Osteoblast (primary cell): Measurements from ENCODE around the gene SIAH1. TPM values are rescaled to one million over a fixed set of nuclear protein-coding genes. Genes with fewer than 3 reads are reported as not detected.

Experiments used
- DNase-seq: peaks from one replicate; pipeline ENCODE4 v3.0.0; 2011; ENCODE audit warnings: low spot score, mixed read lengths; ENCODE audit not compliant: insufficient read length; ENCODE audit errors: missing footprints
- H2AFZ ChIP-seq: 2 replicates; pipeline ENCODE4 v1.6.0; 2011; ENCODE audit warnings: mild to moderate bottlenecking, low read length
- H3K27ac ChIP-seq: 2 replicates; pipeline ENCODE4 v1.5.1; 2011; ENCODE audit warnings: mild to moderate bottlenecking, low read depth, low read length, moderate library complexity
- H3K27me3 ChIP-seq: 2 replicates; pipeline ENCODE4 v1.6.0; 2012; ENCODE audit warnings: mild to moderate bottlenecking, control low read depth, inconsistent platforms, low read length, moderate library complexity; ENCODE audit not compliant: insufficient read depth
- H3K36me3 ChIP-seq: 2 replicates; pipeline ENCODE4 v1.5.1; 2011; ENCODE audit warnings: mild to moderate bottlenecking, low read length, control low read depth, moderate library complexity; ENCODE audit not compliant: insufficient read depth
- H3K4me1 ChIP-seq: 2 replicates; pipeline ENCODE4 v1.5.1; 2011; ENCODE audit warnings: mild to moderate bottlenecking, low read length, control low read depth, moderate library complexity; ENCODE audit not compliant: insufficient read depth
- H3K4me2 ChIP-seq: 2 replicates; pipeline ENCODE4 v1.6.0; 2011; ENCODE audit warnings: mild to moderate bottlenecking, low read length; ENCODE audit not compliant: insufficient read depth
- H3K4me3 ChIP-seq: fragments of 200-600 bp; sonication (generic); 3 replicates; pipeline ENCODE4 v1.5.1; 2012; ENCODE audit warnings: mild to moderate bottlenecking, low read length, inconsistent platforms; ENCODE audit not compliant: insufficient read depth
- H3K79me2 ChIP-seq: 2 replicates; pipeline ENCODE4 v1.6.0; 2012; ENCODE audit warnings: mild to moderate bottlenecking, low read length, control low read depth, inconsistent platforms; ENCODE audit not compliant: insufficient read depth
- H3K9me3 ChIP-seq: 2 replicates; pipeline ENCODE4 v1.5.1; 2011; ENCODE audit warnings: low read depth, low read length, control low read depth
- H4K20me1 ChIP-seq: 2 replicates; pipeline ENCODE4 v1.6.0; 2012; ENCODE audit warnings: mild to moderate bottlenecking, low read length, control low read depth; ENCODE audit not compliant: insufficient read depth
- CTCF ChIP-seq: IDR thresholded peaks from 2 replicates; pipeline ENCODE4 v1.5.1; 2011; ENCODE audit warnings: mild to moderate bottlenecking, low read depth, low read length, moderate library complexity; ENCODE audit errors: extremely low read depth
- total RNA-seq: library from RNA; depleted of rRNA; stranded (reverse); fragments of >200 nt; gene quantifications from 2 replicates; pipeline ENCODE4 v1.2.3, GENCODE V29; 2012

Gene SIAH1
- total RNA-seq, 1 donor = 43.1 TPM

DNA sequence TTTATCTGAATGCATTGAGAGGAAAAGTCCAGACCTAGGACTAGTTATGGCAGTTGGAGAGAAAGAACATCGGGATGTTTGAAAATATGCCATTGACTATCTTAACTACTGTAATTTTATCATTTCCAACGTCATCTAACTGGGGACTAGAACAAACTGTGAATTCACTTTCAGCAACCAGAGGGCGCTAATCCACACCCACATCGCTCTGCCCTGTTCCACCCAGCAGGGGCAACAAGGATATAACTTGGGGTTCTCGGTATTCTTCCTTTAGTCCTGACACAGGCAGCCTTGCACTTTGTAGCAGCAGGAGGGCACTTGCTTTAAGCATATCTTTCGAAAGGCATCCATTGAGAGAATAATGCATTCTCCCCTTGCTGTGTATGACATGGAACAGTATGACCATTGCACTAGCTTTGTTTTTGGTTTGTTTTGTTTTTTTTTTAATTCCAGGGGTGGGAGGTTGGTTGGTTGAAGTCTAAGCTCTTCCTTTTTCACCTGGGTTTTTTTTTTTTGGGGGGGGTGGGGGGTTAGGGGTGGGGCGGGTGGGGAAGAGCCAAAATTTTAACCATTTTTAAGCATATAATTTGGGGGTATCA, 31.5 kb downstream of the SIAH1 start:
- peaks cover 30% of the 10 kb centered on the region for H3K79me2 ChIP-seq
- TF ChIP-seq CTCF = peak; percentile 92
- DNase-seq = no peak
- no peaks in the 10 kb centered on the region for H3K9me3 ChIP-seq
- H3K4me1 ChIP-seq = peaks cover 3% of the 10 kb centered on the region
- H3K4me2 ChIP-seq = no peak overlapping the region
- H3K27me3 ChIP-seq = no peaks in the 10 kb centered on the region
- no peak overlapping the region for H2AFZ ChIP-seq
- H4K20me1 ChIP-seq = peaks cover 11% of the 10 kb centered on the region
- no peak overlapping the region for H3K27ac ChIP-seq
- H3K36me3 ChIP-seq = peaks cover 30% of the 10 kb centered on the region
- H3K4me3 ChIP-seq = no peak overlapping the region

DNA sequence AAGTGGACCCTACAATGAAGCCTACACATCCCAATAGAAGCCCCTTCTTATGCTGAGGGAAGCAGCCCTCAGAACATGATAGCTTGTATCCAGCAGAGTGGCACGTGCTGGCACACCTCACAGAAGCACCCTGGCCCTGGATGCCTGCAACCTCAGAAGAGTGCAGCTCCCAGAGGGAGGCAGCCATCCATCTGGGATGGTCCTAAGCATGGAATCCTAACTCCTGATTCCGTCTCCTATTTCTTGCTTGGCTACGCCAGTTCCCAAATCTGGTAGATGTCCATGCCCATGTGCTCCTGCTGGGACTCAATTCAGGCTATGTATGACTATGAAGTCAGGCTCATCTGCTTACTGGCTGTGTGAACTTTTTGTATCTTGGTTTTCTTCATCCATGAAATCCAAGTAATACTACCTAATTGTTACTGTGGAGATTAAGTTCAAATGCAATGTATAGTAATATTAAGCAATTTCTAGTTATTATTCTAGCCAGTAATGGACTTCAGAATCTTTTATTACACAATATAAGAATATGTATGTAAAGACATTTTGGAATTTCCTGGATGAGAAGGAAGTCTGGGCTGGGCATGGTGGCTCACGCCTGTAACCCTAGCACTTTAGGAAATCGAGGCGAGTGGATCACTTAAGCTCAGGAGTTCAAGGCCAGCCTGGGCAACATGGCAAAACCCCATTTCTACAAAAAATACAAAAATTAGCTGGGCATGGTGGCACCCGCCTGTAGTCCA, 32.4 kb downstream of the SIAH1 start:
- Histone ChIP-seq H3K79me2 (peaks cover 22% of the 10 kb centered on the region), H3K27ac (no peak overlapping the region), H3K36me3 (peaks cover 33% of the 10 kb centered on the region), H3K4me3 (no peak overlapping the region), H3K4me1 (peaks cover 3% of the 10 kb centered on the region), H3K4me2 (no peak overlapping the region), H3K9me3 (no peaks in the 10 kb centered on the region), H3K27me3 (no peaks in the 10 kb centered on the region), H2AFZ (no peak overlapping the region), H4K20me1 (peaks cover 11% of the 10 kb centered on the region)
- no peak for DNase-seq
- TF ChIP-seq CTCF = no peak

GRCh38 chr16:48350736-48351135, 34.5 kb downstream of the SIAH1 start:
- no peaks in the 10 kb centered on the region for H3K27me3 ChIP-seq
- no peak overlapping the region for H3K4me3 ChIP-seq
- no peak for TF ChIP-seq CTCF
- DNase-seq = no peak
- H3K27ac ChIP-seq = no peak overlapping the region
- H2AFZ ChIP-seq = no peak overlapping the region
- no peaks in the 10 kb centered on the region for H3K9me3 ChIP-seq
- peaks cover 9% of the 10 kb centered on the region for H4K20me1 ChIP-seq
- H3K4me1 ChIP-seq = peaks cover 3% of the 10 kb centered on the region
- no peak overlapping the region for H3K4me2 ChIP-seq
- peaks cover 40% of the 10 kb centered on the region for H3K36me3 ChIP-seq
- H3K79me2 ChIP-seq = peaks cover 7% of the 10 kb centered on the region

- Histone ChIP-seq H3K27me3 (no peaks in the 10 kb centered on the region), H4K20me1 (no peaks in the 10 kb centered on the region), H3K79me2 (no peaks in the 10 kb centered on the region), H3K4me2 (no peak overlapping the region), H3K27ac (no peak overlapping the region), H3K9me3 (no peaks in the 10 kb centered on the region), H2AFZ (no peak overlapping the region), H3K4me1 (no peaks in the 10 kb centered on the region), H3K4me3 (no peak overlapping the region), H3K36me3 (peaks cover 34% of the 10 kb centered on the region)
- no peak for DNase-seq
- no peak for TF ChIP-seq CTCF
Observed at GRCh38 chr16:48347980-48348379, 37.2 kb downstream of the SIAH1 start.
